Transverse colon (tissue), 4 donors: ENCODE results near the gene SHB. TPM values are rescaled to one million over a fixed set of nuclear protein-coding genes. Genes with fewer than 3 reads are reported as not detected.

Source experiments
- DNase-seq: peaks from one replicate; pipeline ENCODE4 v3.0.0-alpha.2; 2019
- H3K27ac ChIP-seq, 4 donors: fragments of 200-600 bp; sonication (generic); 2 replicates each; pipeline ENCODE4 v1.5.1; 2016 to 2018; ENCODE audit warnings: inconsistent platforms in 4 of 4
- H3K27me3 ChIP-seq: fragments of 200-600 bp; sonication (generic); 2 replicates; pipeline ENCODE4 v1.5.1; 2017; ENCODE audit warnings: inconsistent platforms
- H3K36me3 ChIP-seq, 4 donors: fragments of 200-600 bp; sonication (generic); 2 replicates each; pipeline ENCODE4 v1.5.1; 2017 to 2019; ENCODE audit warnings: inconsistent platforms in 4 of 4
- H3K4me1 ChIP-seq, 4 donors: fragments of 200-600 bp; sonication (generic); 2 replicates each; pipeline ENCODE4 v1.5.1; 2017 to 2020; ENCODE audit warnings: inconsistent platforms in 4 of 4
- H3K4me3 ChIP-seq, 4 donors: fragments of 200-600 bp; sonication (generic); 1 replicate in 1 of 4; 2 replicates in 3 of 4; pipeline versions ENCODE4 v1.5.1 to v1.6.1; 2017 to 2019; ENCODE audit warnings: inconsistent platforms in 4 of 4
- H3K9me3 ChIP-seq, 2 donors: fragments of 200-600 bp; sonication (generic); 2 replicates each; pipeline ENCODE4 v1.5.1; 2017 to 2019; ENCODE audit warnings: inconsistent platforms in 2 of 2
- CTCF ChIP-seq, 5 experiments: fragments of 200-600 bp in 3 of 5; fragments of 450-650 bp in 2 of 5; sonication (generic) in 3 of 5; IDR thresholded peaks; 1 replicate in 2 of 5; 2 replicates in 3 of 5; pipeline ENCODE4 v1.5.1; 2016 to 2017; ENCODE audit warnings: antibody characterized with exemption in 5 of 5, inconsistent platforms in 3 of 5, mild to moderate bottlenecking in 2 of 5, moderate library complexity in 1 of 5
- EP300 ChIP-seq: sonication (generic); formaldehyde crosslinking; IDR thresholded peaks from one replicate; pipeline ENCODE4 v1.6.1; 2017; ENCODE audit warnings: antibody characterized with exemption, low read depth
- POLR2A ChIP-seq: fragments of 450-650 bp; IDR thresholded peaks from one replicate; pipeline ENCODE4 v1.6.1; 2016; ENCODE audit warnings: antibody characterized with exemption, mild to moderate bottlenecking, moderate library complexity
- POLR2AphosphoS5 ChIP-seq, 3 donors: sonication (generic); formaldehyde crosslinking; IDR thresholded peaks; one replicate each; pipeline ENCODE4 v1.6.1; 2016; ENCODE audit warnings: antibody characterized with exemption in 3 of 3
- WGBS, 2 donors: methylation state at CpG; one replicate each; pipeline ENCODE4 v1.1.5; 2018; ENCODE audit warnings: low coverage in 1 of 2; 5-methylcytosine and 5-hydroxymethylcytosine counted together
- in situ Hi-C, 4 donors: fragments of 200-750 bp; cut with MboI; loops; one replicate each; pipeline versions ENCODE4 v1.15.0 to v1.15.1; 2017; ENCODE audit warnings: low sequenced_read_pairs in 3 of 4, low pct_ligation_motif_present in 1 of 4, low pct_unique_long_range_greater_than_20kb in 1 of 4
- intact Hi-C: fragments of 100-400 bp; cut with DNase I; formaldehyde crosslinking; loops from one replicate; pipeline ENCODE4 v1.15.1; 2023; ENCODE audit warnings: low total_unique reads
- total RNA-seq, 4 donors: library from RNA; depleted of rRNA; stranded (reverse); fragments of >200 nt; gene quantifications; one replicate each; pipeline ENCODE4 v1.1.0, GENCODE V29; 2016

The SHB gene
- total RNA-seq, 4 donors from 2014 or later: 11.9 to 33.7 (median 22.2) TPM

- no peaks in the 10 kb centered on the region for H3K36me3 ChIP-seq
- DNase-seq: no peak
- TF ChIP-seq EP300: no peak
- TF ChIP-seq POLR2AphosphoS5 (IDR thresholded peaks at IDR 0.05): no peak
- H3K4me3 ChIP-seq: no peak overlapping the region
- H3K4me1 ChIP-seq: peaks cover 0 to 14% (median 8%) of the 10 kb centered on the region in 4 donors
- in situ Hi-C loops: no loop called here
- no peak overlapping the region for H3K27ac ChIP-seq
- WGBS, 2 donors: 89 to 95% methylated on average over 4 to 17 of the region's 17 CpGs
- intact Hi-C loops: no loop called here
- H3K9me3 ChIP-seq: no peaks in the 10 kb centered on the region
- H3K27me3 ChIP-seq: no peaks in the 10 kb centered on the region
These were observed 64.8 kb downstream of the SHB start for GRCh38 chr9:38003946-38004808.

GRCh38 chr9:38003230-38003629 is 65.8 kb downstream of the SHB start:
- intact Hi-C loops: no loop called here
- DNase-seq: no peak
- Histone ChIP-seq H3K4me1 (peaks cover 0 to 12% (median 2%) of the 10 kb centered on the region in 4 donors), H3K9me3 (no peaks in the 10 kb centered on the region), H3K36me3 (no peaks in the 10 kb centered on the region), H3K4me3 (no peak overlapping the region), H3K27ac (no peak overlapping the region), H3K27me3 (no peaks in the 10 kb centered on the region)
- 70 to 93% methylated on average over 3 to 8 of the region's 8 CpGs for WGBS, 2 donors
- TF ChIP-seq EP300 (no peak), POLR2A (no peak), CTCF (IDR thresholded peaks at IDR 0.05) (no peak), POLR2AphosphoS5 (IDR thresholded peaks at IDR 0.05) (no peak)
- in situ Hi-C loops: no loop called here

DNA sequence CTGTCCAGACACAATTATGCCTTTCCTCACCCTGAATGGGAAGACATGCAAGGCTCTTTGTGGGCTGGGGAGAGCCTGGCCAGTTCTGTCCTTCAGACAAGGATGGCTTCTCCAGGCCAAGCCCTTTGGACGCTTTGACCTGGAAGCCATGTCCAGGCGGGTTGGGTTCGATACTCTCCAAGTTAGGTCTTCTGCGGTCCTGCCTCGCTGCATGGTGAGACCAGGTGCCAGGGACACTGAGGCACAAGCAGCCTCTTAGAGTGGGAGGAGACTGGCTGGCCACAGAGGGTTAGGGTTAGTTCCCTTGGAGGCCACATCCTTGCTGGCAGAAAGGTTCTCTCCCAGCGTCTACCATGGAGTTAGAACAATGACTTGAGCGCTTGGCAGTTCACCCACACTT is 67.6 kb downstream of the SHB start:
- H3K4me3 ChIP-seq: no peak overlapping the region
- TF ChIP-seq POLR2A (no peak), EP300 (no peak), CTCF (IDR thresholded peaks at IDR 0.05) (no peak), POLR2AphosphoS5 (IDR thresholded peaks at IDR 0.05) (no peak)
- WGBS, 2 donors: 84% methylated on average over 7 of the region's 7 CpGs; no CpG with 5 or more reads in 1 of the 2 donors
- H3K4me1 ChIP-seq: peaks cover 0 to 12% (median 0%) of the 10 kb centered on the region in 4 donors
- in situ Hi-C loops: no loop called here
- H3K36me3 ChIP-seq: no peaks in the 10 kb centered on the region
- intact Hi-C loops: no loop called here
- DNase-seq: no peak
- no peaks in the 10 kb centered on the region for H3K27me3 ChIP-seq
- no peaks in the 10 kb centered on the region for H3K9me3 ChIP-seq
- H3K27ac ChIP-seq: no peak overlapping the region

DNA sequence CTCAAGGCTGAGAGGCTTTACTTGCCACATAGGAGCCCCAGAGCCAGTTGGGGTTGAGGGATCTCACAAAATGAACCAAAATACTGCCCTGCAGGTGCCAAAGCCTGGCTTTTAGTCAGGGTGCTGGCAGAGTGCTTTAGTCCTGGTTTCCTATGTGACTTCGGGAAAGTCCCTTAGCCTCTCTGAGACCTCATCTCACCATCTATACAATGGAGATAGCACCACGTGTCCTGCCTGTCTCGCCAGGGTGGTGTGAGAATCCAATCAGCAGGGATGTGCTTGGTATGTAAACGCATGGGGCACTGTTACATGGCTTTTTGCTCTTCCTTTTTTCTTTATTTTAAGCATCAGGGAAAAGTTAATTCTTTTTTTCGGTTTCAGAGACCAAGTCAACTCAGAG is 68.3 kb downstream of the SHB start:
- no peaks in the 10 kb centered on the region for H3K36me3 ChIP-seq
- TF ChIP-seq POLR2A (no peak), EP300 (no peak), POLR2AphosphoS5 (IDR thresholded peaks at IDR 0.05) (no peak), CTCF (IDR thresholded peaks at IDR 0.05) (no peak)
- H3K9me3 ChIP-seq: no peaks in the 10 kb centered on the region
- WGBS, 2 donors: 89 to 92% methylated on average over 2 to 5 of the region's 5 CpGs
- no peak for DNase-seq
- intact Hi-C loops (no loop called here), in situ Hi-C loops (no loop called here)
- no peak overlapping the region for H3K27ac ChIP-seq
- H3K27me3 ChIP-seq: no peaks in the 10 kb centered on the region
- H3K4me3 ChIP-seq: no peak overlapping the region
- H3K4me1 ChIP-seq: peaks cover 0 to 13% (median 0%) of the 10 kb centered on the region in 4 donors
